ENCODE results near the gene MARS2.

DNA sequence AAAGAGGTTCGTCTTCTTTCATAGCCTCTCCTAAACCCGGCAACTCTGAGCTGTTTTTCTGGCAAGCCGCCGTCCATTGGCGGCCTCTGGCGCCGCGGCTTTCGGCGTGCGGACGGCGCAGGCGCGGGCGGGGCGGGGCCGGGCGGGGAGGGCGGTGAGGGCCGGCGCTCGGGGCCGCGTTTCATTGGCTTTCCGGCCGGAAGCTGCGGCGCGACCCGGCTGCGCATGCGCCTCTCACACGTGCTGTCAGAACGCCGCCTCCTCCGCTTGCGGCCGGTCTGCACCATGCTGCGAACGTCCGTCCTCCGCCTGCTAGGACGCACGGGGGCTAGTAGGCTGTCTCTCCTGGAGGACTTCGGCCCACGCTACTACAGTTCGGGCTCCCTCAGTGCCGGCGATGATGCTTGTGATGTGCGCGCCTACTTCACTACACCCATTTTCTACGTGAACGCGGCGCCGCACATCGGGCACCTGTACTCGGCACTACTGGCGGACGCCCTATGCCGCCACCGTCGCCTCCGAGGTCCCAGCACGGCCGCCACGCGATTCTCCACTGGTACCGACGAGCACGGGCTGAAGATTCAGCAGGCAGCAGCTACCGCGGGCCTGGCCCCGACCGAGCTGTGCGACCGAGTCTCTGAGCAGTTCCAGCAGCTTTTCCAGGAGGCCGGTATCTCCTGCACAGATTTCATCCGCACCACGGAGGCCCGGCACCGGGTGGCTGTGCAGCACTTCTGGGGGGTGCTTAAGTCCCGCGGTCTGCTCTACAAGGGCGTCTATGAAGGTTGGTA lies at the start of gene MARS2:
- TF ChIP-seq, protein P1, sequence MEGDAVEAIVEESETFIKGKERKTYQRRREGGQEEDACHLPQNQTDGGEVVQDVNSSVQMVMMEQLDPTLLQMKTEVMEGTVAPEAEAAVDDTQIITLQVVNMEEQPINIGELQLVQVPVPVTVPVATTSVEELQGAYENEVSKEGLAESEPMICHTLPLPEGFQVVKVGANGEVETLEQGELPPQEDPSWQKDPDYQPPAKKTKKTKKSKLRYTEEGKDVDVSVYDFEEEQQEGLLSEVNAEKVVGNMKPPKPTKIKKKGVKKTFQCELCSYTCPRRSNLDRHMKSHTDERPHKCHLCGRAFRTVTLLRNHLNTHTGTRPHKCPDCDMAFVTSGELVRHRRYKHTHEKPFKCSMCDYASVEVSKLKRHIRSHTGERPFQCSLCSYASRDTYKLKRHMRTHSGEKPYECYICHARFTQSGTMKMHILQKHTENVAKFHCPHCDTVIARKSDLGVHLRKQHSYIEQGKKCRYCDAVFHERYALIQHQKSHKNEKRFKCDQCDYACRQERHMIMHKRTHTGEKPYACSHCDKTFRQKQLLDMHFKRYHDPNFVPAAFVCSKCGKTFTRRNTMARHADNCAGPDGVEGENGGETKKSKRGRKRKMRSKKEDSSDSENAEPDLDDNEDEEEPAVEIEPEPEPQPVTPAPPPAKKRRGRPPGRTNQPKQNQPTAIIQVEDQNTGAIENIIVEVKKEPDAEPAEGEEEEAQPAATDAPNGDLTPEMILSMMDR (IDR thresholded peaks at IDR 0.05; ENCODE audit: low read depth, low read length, missing input control), result no peak
- TF ChIP-seq NR2F2 (IDR thresholded peaks at IDR 0.05) (no peak), EGR1 (IDR thresholded peaks at IDR 0.05; ENCODE audit: low read depth in 2 of 2) (no peak)
